OCI-LY1 (cell line): ENCODE results near the gene RUNX3.

Experiments
- CTCF ChIP-seq: fragments of 200-600 bp; sonication (generic), shearing (Covaris generic); IDR thresholded peaks from 2 replicates; pipeline ENCODE4 v1.5.1; 2017; ENCODE audit warnings: mild to moderate bottlenecking, antibody characterized with exemption, low read length, moderate library complexity, mixed read lengths
- EZH2 ChIP-seq: fragments of 200-600 bp; sonication (generic), shearing (Covaris generic); IDR thresholded peaks from 2 replicates; pipeline ENCODE4 v1.8.0; 2017; ENCODE audit warnings: borderline replicate concordance, mixed run types, mild to moderate bottlenecking, antibody characterized with exemption, low read length, moderate library complexity, mixed read lengths

GRCh38 chr1:24902471-24902891 is 27.6 kb downstream of the RUNX3 start:
- TF ChIP-seq CTCF: no peak
- no peak for TF ChIP-seq EZH2
